Mucosa of rectum (tissue), 2 donors: ENCODE data around the gene ATP1B3.
"Not testable (repeated sequence)": the region's sequence is repeated elsewhere in the genome, so short reads cannot be mapped to it uniquely, and the experiment has no call there.

Experiments
- H3K27ac ChIP-seq, 2 donors: one replicate each; pipeline ENCODE4 v1.7.0; 2013; ENCODE audit warnings: inconsistent platforms in 2 of 2, low read depth in 2 of 2, low read length in 2 of 2
- H3K27me3 ChIP-seq, 2 donors: one replicate each; pipeline ENCODE4 v1.7.0; 2013; ENCODE audit warnings: low read length in 2 of 2; ENCODE audit not compliant: control insufficient read depth in 2 of 2, insufficient read depth in 2 of 2
- H3K36me3 ChIP-seq, 2 donors: one replicate each; pipeline ENCODE4 v1.7.0; 2013; ENCODE audit warnings: low read length in 2 of 2; ENCODE audit not compliant: control insufficient read depth in 2 of 2, insufficient read depth in 2 of 2
- H3K4me1 ChIP-seq, 2 donors: one replicate each; pipeline ENCODE4 v1.7.0; 2013; ENCODE audit warnings: low read length in 2 of 2, mild to moderate bottlenecking in 1 of 2; ENCODE audit not compliant: control insufficient read depth in 2 of 2, insufficient read depth in 2 of 2
- H3K4me3 ChIP-seq, 2 donors: one replicate each; pipeline ENCODE4 v1.7.0; 2013; ENCODE audit warnings: low read length in 2 of 2
- H3K9ac ChIP-seq, 2 donors: one replicate each; pipeline ENCODE4 v1.7.0; 2013; ENCODE audit warnings: low read length in 2 of 2, low read depth in 1 of 2, mild to moderate bottlenecking in 1 of 2
- H3K9me3 ChIP-seq, 2 donors: one replicate each; pipeline ENCODE4 v1.7.0; 2013; ENCODE audit warnings: low read length in 2 of 2; ENCODE audit not compliant: control insufficient read depth in 2 of 2
- donor health status: healthy.
- donor health status: Normal muscosa, but diverticular disease.

ATP1B3 gene

DNA sequence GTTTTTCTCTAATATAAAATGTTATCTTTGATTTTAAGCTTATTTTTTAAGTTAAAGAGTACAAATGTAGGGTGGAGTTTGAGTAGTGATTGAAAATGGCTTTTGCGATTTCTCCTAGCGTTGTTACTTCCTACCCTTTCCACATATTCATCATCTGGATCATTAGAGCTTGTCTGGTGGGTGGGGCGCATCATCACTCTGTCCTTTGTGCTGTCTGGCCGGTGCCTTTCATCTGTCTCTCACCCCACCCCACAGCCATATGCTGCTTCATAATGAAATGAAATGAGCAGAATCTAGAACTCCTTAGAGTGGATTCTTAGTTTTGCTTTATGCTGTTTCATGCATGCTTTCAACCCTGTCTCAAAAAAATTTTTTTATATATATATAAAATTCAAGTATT is 44.3 kb downstream of the ATP1B3 start:
- Histone ChIP-seq H3K36me3 (peaks cover 11 to 34% of the 10 kb centered on the region in 2 donors), H3K9ac (no peak overlapping the region), H3K4me3 (no peak overlapping the region), H3K27me3 (no peaks in the 10 kb centered on the region), H3K4me1 (no peaks in the 10 kb centered on the region), H3K27ac (no peak overlapping the region), H3K9me3 (no peaks in the 10 kb centered on the region)

DNA sequence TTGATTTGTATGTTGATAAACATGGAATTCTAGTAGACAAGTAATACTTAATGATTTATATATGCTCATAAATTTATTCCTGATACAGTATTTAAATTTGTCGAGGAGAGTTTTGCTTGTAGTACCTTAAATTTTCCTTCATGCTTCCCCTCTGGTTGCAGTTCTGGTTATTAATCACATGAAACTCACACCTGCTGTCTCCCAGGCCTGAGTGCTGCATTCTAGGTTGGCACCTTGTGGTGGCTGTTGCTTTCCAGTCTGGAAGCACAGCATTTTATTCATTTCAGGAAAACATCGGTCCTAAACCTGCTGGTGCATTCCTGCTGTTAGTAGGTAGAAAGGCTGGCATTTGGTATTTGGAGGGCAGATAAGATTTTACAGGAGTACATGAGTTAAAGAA is 44.9 kb downstream of the ATP1B3 start:
- Histone ChIP-seq H3K9ac (no peak overlapping the region), H3K27ac (no peak overlapping the region), H3K36me3 (peaks cover 13 to 33% of the 10 kb centered on the region in 2 donors), H3K4me3 (no peak overlapping the region), H3K4me1 (no peaks in the 10 kb centered on the region), H3K27me3 (no peaks in the 10 kb centered on the region), H3K9me3 (no peaks in the 10 kb centered on the region)

DNA sequence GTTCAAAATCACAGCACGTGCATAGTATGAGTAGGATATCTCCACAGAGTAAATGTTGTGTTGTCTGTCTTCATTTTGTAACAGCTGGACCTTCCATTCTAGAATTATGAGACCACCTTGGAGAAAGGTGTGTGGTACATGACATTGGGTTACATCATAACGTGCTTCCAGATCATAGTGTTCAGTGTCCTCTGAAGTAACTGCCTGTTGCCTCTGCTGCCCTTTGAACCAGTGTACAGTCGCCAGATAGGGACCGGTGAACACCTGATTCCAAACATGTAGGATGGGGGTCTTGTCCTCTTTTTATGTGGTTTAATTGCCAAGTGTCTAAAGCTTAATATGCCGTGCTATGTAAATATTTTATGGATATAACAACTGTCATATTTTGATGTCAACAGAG is 49.2 kb downstream of the ATP1B3 start:
- not testable (repeated sequence) for H3K4me1 ChIP-seq, H3K9me3 ChIP-seq, H3K27me3 ChIP-seq, H3K27ac ChIP-seq, H3K4me3 ChIP-seq, H3K9ac ChIP-seq
- peaks cover 26 to 30% of the 10 kb centered on the region in 2 donors for H3K36me3 ChIP-seq

DNA sequence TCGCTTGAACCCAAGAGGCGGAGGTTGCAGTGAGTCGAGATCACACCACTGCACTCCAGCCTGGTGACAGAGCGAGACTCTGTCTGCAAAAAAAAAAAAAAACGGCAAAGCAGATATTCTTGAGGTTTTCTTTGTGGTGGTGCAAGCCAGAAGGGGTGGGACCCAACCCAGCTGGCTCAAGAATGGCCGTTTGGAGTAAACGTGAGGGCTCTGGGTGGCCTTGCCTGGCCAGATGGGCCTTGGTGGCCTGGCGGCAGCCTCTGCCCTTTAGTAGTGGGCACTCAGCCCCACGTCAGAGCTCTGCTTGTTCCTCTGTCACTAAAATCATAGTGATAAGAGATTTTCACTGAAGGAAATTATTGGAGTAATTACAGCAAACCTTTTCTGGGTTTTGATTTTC is 50.5 kb downstream of the ATP1B3 start:
- H3K9me3 ChIP-seq = no peaks in the 10 kb centered on the region
- H3K4me3 ChIP-seq = no peak overlapping the region
- no peak overlapping the region for H3K9ac ChIP-seq
- peaks cover 23 to 27% of the 10 kb centered on the region in 2 donors for H3K36me3 ChIP-seq
- H3K4me1 ChIP-seq = no peaks in the 10 kb centered on the region
- no peaks in the 10 kb centered on the region for H3K27me3 ChIP-seq
- H3K27ac ChIP-seq = no peak overlapping the region

DNA sequence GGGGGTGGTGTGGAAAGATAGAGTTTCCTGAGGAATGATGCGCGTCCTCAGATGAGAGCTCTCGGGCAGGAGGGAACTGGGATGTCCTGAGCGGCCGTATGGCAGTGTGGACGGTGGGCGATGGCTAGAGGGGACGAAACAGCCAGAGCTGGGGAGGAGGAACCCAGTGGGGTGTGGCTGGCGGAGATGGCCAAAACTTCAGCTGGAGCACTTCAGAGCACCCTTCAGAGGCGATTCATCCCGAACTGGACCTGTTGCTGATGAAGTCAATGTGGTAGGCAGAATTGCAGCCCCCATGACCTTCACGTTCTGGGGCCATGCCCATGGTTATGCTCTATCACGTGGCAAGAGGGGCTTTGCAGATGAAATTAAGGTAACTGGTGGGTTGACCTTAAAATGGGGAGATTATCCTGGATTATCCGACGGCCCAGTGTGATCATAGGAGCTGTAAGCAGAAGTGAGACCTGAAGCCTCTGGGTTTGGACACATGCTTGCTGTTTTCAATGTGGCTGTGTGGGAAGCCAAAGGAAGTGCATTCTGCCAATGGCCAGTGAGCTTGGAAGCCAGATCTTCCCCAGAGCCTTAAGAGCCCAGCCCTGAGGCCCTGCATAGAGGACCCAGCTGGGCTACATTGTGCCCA is 52.3 kb downstream of the ATP1B3 start:
- H3K36me3 ChIP-seq = peaks cover 13 to 21% of the 10 kb centered on the region in 2 donors
- no peak overlapping the region for H3K9ac ChIP-seq
- no peak overlapping the region for H3K4me3 ChIP-seq
- H3K27ac ChIP-seq = no peak overlapping the region
- H3K4me1 ChIP-seq = no peaks in the 10 kb centered on the region
- H3K27me3 ChIP-seq = no peaks in the 10 kb centered on the region
- H3K9me3 ChIP-seq = no peaks in the 10 kb centered on the region

DNA sequence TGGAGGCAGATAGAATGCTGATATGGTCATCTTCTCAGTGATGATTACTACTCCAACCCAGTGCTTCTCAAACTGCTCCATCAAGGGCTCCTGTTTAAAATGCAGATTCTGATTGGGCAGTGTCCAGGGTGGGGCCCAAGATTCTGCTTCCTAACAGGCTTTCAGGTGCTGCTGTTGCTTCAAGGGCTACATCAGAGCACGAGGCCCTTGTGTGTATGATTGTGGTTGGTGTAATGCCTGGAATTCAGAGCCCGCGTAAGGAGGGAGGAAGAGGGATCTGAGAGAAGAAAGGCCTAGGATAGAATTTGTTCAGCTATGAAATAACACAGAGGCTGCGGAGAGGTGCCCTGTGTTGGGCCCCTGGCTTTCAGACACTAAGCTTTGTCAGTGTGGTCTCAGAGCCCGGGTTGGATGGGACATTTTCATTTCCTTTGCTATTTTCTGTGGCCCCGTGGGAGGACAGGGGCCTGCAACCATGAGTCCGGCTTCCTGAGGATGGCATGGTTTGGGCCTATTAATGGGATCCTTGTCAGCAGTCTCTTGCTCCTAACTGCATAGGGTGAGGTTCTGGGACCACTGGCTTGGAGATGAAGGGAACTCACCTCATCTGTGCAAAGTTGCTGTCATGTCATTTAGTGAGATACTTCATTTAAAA is 53.0 kb downstream of the ATP1B3 start:
- H3K27ac ChIP-seq = no peak overlapping the region
- no peak overlapping the region for H3K4me3 ChIP-seq
- no peak overlapping the region for H3K9ac ChIP-seq
- H3K27me3 ChIP-seq = no peaks in the 10 kb centered on the region
- H3K4me1 ChIP-seq = no peaks in the 10 kb centered on the region
- no peaks in the 10 kb centered on the region for H3K9me3 ChIP-seq
- peaks cover 12 to 21% of the 10 kb centered on the region in 2 donors for H3K36me3 ChIP-seq

DNA sequence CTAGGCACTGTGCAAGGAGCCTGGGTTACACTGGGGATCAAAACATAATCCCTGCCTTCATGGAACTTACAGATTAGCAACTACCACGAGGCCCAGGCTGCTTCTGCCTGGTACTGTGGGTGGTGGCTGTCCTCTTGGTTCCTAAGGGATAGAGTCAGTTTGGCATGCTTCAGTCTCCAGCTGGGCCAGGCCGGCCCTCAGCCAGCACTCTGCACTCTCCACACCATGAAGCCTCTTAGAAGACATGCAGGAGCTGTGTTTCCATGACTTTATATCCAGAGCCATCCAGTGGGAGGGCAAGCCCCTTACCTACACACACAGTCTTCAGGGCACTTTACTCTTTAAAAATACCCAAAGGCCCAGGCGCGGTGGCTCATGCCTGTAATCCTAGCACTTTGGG is 54.4 kb downstream of the ATP1B3 start:
- no peak overlapping the region for H3K4me3 ChIP-seq
- H3K36me3 ChIP-seq = peaks cover 7 to 18% of the 10 kb centered on the region in 2 donors
- H3K9ac ChIP-seq = no peak overlapping the region
- H3K27ac ChIP-seq = no peak overlapping the region
- no peaks in the 10 kb centered on the region for H3K27me3 ChIP-seq
- H3K9me3 ChIP-seq = no peaks in the 10 kb centered on the region
- H3K4me1 ChIP-seq = no peaks in the 10 kb centered on the region

DNA sequence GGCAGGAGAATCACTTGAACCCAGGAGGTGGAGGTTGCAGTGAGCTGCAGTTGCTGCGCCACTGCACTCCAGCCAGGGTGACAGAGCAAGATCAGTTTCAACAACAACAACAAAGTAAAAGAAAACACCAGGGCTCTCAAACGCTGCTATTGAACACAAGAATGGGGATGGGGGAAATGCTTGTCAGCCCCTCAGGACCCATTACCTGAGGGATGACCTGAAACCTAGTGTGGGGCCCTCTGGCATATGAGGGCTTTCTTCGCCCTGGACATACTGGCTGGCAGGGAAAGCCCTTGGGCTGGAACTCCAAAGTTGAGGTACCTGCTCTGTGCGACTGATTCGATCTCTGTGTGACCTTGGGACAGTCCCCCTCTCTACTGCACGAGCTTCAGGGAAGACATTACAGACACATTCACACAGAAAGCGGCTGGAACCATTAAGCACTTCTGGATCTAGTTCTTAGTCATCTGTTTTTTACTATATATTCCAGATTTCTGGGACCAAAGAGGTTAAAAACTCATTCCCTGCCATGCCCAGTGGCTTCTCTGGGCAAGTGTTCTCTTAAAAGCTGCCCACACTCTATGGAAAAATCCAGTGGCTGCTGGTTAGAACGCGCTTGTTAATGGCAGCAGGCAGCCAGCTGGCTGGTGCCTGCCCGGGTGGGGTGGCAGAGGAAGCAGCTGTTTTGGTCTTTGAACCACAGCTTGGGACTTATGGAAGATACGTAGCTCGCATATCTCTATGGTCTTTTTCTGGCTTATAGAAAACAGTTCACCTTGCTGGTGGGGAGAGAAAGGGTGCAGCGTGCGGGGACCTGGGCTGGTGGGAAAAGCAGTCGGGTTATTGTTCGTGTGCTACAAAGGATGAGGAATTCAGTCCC is 57.2 kb downstream of the ATP1B3 start:
- Histone ChIP-seq H3K36me3 (no peaks in the 10 kb centered on the region), H3K27me3 (no peaks in the 10 kb centered on the region), H3K9me3 (no peaks in the 10 kb centered on the region), H3K4me3 (no peak overlapping the region), H3K4me1 (peaks cover 3 to 4% of the 10 kb centered on the region in 2 donors), H3K9ac (no peak overlapping the region), H3K27ac (no peak overlapping the region)

DNA sequence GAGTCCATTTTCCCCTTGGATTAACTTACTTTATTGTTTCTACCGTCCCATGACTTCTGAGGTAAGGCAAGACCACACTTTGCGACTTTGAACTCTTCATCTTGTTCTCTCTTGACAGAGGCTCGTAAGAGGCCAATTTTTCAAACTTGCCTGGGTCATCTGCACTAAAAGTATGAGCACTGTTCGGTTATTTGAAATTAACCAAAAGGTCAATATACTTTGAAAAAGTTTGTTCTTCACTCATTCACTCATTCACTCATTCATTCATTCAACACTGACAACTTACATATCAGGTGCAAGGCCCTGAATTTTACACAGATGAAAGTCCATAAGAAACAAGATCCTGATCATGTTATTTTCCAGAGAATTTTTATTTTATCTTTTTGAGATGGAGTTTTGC is 57.9 kb downstream of the ATP1B3 start:
- no peaks in the 10 kb centered on the region for H3K36me3 ChIP-seq
- H3K27me3 ChIP-seq = no peaks in the 10 kb centered on the region
- H3K4me3 ChIP-seq = no peak overlapping the region
- H3K27ac ChIP-seq = no peak overlapping the region
- no peaks in the 10 kb centered on the region for H3K9me3 ChIP-seq
- peaks cover 3 to 4% of the 10 kb centered on the region in 2 donors for H3K4me1 ChIP-seq
- no peak overlapping the region for H3K9ac ChIP-seq

DNA sequence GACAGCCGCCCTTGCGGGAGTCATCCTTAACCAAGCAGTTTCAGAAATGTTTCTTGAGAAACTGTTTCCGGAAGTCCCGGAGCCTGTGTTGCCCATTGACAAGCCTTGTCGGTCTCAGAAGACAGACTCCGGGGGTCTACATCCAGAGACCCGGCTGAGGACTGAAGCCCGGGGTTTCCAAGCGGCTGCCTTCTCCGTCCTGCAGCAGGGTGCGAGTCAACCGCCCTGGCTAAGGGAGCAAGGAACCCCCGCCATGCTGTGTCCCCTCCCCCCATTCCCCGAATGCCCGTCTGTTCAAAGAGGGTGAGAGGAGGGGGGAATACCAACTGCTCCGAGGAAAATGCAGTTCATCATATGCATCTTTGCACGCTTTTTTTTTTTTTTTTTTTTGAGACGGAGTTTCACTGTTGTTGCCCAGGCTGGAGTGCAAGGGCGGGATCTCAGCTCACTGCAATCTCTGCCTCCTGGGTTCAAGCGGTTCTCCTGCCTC is 61.6 kb downstream of the ATP1B3 start:
- no peak overlapping the region for H3K9ac ChIP-seq
- peaks cover 17 to 27% of the 10 kb centered on the region in 2 donors for H3K4me1 ChIP-seq
- no peaks in the 10 kb centered on the region for H3K36me3 ChIP-seq
- no peaks in the 10 kb centered on the region for H3K27me3 ChIP-seq
- no peaks in the 10 kb centered on the region for H3K9me3 ChIP-seq
- H3K4me3 ChIP-seq = no peak overlapping the region
- H3K27ac ChIP-seq = peak overlapping the region in 1 of 2 donors; percentile 43
